HL-60 (cell line): Measurements from ENCODE around the gene HOXC4.
"Not testable (repeated sequence)": the region's sequence is repeated elsewhere in the genome, so short reads cannot be mapped to it uniquely, and the experiment has no call there.

Experiments used
- DNase-seq, 2 experiments: peaks; one replicate each; pipeline ENCODE4 v3.0.0-alpha.2; 2010 to 2020; ENCODE audit warnings: low read depth in 1 of 2, low spot score in 1 of 2
- H3K27ac ChIP-seq: fragments of 250-450 bp; sonication (Bioruptor Pico); replicated peaks from 2 replicates; pipeline ENCODE4 v1.5.1; 2020; ENCODE audit warnings: mild to moderate bottlenecking, moderate library complexity
- H3K27me3 ChIP-seq: fragments of 250-450 bp; sonication (Bioruptor Pico); 2 replicates; pipeline ENCODE4 v1.5.1; 2021; ENCODE audit warnings: mild to moderate bottlenecking, moderate library complexity; ENCODE audit not compliant: insufficient read depth, poor library complexity, severe bottlenecking
- H3K4me3 ChIP-seq: replicated peaks from 2 replicates; pipeline ENCODE4 v1.5.1; 2011; ENCODE audit warnings: mild to moderate bottlenecking, control low read depth, low read length; ENCODE audit not compliant: insufficient read depth
- GABPA ChIP-seq: IDR thresholded peaks from 2 replicates; pipeline ENCODE4 v1.6.1; 2012; ENCODE audit warnings: low read depth
- POLR2AphosphoS5 ChIP-seq: IDR thresholded peaks from 2 replicates; pipeline ENCODE4 v1.6.1; 2012; ENCODE audit warnings: low read depth
- SPI1 ChIP-seq: IDR thresholded peaks from 2 replicates; pipeline ENCODE4 v1.6.1; 2012; ENCODE audit warnings: low read depth, mild to moderate bottlenecking, borderline replicate concordance
- TF ChIP-seq, protein P1 (sequence below): IDR thresholded peaks from 2 replicates; pipeline ENCODE4 v1.6.1; 2012; ENCODE audit warnings: low read depth; ENCODE audit not compliant: insufficient replicate concordance
- TF ChIP-seq, protein P2 (sequence below): IDR thresholded peaks from one replicate; pipeline ENCODE4 v1.5.1; 2011; ENCODE audit warnings: low read length, control low read depth, inconsistent platforms; ENCODE audit not compliant: insufficient read depth

HOXC4 gene

DNA sequence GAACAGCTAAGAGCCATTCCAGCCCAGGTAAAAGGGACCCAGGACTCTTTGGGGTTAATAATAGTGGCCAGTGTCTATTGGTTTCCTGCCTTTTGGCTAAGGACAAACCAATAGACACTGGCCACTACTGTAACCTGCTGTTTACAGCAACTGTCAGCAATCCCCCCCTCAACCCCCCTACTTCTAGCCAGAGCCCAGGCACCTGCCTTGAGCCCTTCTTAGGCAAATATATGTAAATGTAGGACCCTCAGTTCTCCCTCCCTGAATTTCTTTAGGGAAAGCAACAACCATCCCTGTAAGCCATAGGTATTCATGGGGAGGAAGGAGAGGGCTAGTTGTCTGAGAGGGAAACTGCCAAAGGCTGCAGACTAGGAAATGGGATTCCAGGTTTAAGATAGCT lies 22.3 kb downstream of the HOXC4 start:
- Histone ChIP-seq H3K27ac (no peak overlapping the region), H3K27me3 (peaks cover 6% of the 10 kb centered on the region), H3K4me3 (no peak overlapping the region)
- TF ChIP-seq GABPA (no peak), SPI1 (no peak), POLR2AphosphoS5 (no peak)
- TF ChIP-seq, protein P1, sequence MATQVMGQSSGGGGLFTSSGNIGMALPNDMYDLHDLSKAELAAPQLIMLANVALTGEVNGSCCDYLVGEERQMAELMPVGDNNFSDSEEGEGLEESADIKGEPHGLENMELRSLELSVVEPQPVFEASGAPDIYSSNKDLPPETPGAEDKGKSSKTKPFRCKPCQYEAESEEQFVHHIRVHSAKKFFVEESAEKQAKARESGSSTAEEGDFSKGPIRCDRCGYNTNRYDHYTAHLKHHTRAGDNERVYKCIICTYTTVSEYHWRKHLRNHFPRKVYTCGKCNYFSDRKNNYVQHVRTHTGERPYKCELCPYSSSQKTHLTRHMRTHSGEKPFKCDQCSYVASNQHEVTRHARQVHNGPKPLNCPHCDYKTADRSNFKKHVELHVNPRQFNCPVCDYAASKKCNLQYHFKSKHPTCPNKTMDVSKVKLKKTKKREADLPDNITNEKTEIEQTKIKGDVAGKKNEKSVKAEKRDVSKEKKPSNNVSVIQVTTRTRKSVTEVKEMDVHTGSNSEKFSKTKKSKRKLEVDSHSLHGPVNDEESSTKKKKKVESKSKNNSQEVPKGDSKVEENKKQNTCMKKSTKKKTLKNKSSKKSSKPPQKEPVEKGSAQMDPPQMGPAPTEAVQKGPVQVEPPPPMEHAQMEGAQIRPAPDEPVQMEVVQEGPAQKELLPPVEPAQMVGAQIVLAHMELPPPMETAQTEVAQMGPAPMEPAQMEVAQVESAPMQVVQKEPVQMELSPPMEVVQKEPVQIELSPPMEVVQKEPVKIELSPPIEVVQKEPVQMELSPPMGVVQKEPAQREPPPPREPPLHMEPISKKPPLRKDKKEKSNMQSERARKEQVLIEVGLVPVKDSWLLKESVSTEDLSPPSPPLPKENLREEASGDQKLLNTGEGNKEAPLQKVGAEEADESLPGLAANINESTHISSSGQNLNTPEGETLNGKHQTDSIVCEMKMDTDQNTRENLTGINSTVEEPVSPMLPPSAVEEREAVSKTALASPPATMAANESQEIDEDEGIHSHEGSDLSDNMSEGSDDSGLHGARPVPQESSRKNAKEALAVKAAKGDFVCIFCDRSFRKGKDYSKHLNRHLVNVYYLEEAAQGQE = no peak
- TF ChIP-seq, protein P2, sequence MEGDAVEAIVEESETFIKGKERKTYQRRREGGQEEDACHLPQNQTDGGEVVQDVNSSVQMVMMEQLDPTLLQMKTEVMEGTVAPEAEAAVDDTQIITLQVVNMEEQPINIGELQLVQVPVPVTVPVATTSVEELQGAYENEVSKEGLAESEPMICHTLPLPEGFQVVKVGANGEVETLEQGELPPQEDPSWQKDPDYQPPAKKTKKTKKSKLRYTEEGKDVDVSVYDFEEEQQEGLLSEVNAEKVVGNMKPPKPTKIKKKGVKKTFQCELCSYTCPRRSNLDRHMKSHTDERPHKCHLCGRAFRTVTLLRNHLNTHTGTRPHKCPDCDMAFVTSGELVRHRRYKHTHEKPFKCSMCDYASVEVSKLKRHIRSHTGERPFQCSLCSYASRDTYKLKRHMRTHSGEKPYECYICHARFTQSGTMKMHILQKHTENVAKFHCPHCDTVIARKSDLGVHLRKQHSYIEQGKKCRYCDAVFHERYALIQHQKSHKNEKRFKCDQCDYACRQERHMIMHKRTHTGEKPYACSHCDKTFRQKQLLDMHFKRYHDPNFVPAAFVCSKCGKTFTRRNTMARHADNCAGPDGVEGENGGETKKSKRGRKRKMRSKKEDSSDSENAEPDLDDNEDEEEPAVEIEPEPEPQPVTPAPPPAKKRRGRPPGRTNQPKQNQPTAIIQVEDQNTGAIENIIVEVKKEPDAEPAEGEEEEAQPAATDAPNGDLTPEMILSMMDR = no peak
- no peak for DNase-seq

DNA sequence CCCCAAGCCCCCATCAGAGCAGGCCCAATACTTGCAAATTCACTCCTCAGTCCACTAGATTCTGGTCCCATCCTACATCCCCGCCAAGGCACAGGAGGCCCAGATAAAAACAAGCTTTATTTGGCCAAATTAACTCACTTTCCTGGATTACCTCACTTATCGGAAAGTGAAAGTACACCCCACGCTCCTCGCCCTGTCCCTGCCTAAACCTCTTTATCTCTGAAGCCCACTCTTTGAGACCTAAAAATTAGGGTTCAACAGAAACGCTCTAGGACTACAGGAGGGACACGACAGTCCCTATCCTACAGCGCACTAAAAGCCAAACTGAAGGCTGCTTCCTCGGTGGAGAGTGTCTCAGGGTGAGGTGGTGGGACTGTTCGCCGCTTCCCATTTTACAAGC lies 24.2 kb downstream of the HOXC4 start:
- H3K4me3 ChIP-seq, DNase-seq, H3K27me3 ChIP-seq, H3K27ac ChIP-seq: not testable (repeated sequence)

DNA sequence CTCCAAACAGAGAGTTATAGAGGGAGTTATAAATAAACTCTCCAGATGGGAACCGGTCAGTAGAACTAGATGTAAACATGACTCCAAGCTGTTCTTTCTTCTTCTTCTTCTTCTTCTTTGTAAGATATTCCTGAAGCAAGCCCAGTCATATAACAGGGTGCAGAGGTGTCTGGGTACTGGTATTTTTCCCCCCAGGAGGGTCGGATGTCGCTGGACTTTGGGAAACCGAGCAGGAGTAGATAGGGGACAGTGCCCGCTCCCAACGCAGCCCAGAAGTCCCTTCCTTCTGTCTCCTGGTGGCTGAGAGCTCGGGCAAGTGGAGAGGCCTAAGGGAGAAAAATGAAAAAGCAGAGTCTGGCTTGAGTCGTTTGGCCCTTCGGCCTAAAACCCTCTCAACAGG lies 25.5 kb downstream of the HOXC4 start:
- not testable (repeated sequence) for H3K27me3 ChIP-seq, DNase-seq, H3K27ac ChIP-seq, H3K4me3 ChIP-seq

DNA sequence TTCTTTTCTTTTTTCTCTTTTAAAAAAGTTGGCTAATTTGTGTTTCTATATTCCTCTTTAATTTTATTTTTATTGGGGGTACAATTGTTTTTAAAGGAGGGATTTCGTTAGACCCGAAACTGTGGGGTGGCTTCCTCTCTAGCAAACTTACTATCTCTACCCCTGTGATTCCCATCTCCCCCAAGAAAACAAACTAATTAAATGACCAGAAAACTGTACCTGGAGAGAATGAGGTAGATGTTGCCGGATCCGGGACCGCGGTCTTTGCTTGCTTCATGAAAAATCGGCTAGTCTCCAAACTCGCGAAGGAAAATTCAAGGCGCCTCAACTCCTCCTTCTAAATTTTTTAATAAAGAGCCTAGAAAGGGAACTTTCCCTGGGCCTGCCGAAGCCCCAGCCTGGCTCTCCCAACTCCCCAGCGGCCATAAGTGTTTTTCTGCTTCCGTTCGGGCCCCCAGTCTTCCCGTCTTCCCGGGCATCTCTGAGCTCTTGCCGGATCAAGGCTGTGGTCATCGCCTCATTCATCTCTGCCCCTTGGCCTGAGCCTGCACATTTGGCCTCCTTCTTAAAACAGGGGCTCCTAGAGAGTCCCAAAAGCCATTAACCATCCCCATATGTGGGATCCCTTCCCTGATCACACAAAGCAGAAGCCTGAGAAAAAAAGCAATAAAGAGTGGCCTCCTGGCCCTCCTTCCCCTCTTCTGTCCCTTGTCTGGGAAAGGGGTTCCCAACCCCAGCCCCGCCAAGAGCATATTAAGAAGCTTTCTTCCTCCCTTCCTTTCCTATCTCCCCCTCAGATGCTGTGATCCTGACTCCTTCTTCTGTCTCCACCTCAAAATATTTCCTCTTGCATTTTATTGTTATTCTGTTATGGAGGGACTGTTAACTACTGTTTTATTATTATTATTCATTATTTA lies 26.6 kb downstream of the HOXC4 start:
- not testable (repeated sequence) for H3K4me3 ChIP-seq, H3K27me3 ChIP-seq, H3K27ac ChIP-seq, DNase-seq

DNA sequence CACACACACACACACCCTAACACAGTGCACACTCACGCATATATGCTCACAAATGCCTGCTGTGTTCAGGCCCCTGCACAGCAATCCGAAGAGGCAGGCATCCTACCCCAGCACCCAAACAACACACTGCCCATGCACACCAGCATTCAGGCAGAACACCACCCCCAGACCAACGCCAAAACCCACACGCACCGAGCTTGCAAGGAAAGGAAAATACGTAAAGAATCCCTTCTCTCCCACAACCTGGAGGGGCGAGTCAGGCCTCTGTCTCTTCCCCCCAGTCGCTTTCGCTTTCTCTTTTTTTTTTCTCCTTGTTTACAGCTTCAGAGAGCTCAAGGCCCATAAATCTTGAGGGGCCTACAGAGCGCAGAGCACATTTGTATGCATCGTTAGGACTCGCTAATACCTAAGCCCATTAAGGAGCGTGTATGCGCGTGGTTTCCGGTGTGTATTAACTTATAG lies 27.4 kb downstream of the HOXC4 start:
- not testable (repeated sequence) for H3K27me3 ChIP-seq, H3K27ac ChIP-seq, H3K4me3 ChIP-seq, DNase-seq

DNA sequence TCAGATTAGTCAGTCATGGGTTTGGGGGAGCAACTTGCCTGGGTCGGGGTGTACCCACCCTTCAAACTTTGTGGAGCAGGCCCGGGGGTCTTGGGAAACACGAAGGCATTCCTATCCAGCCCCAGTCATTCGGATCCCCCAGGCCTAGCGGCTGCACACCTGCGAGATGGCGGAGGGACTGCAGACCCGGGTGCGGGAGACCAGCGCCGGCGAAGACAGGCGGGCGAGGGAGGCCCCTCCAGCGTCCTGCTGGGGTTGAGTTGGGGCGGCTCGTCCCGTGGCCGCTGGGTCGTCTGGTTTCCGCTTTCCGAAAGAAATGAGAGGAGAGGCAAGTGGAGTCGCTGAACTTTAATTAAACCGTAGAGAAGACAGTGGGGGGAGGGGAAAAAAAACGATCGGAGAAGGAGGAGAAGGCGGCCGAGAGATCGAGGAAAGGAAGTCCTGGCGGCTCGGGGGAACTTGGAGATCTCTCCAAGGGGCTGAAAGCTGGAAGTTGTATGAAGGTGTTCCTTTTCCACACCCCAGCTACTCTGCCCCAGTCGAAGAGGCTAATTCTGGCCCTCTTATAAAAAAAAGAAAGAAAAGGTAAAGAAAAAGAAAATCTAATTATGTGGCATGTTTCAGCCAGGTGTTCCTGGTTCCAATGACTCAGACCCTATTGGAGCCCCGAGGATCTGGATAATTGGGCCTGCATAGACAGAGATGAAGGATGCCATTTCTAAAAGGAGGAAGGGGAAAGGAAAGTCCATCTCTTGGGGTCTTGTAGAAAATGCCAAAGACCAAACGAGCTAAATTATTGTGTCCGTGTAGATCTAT lies 28.2 kb downstream of the HOXC4 start:
- H3K27ac ChIP-seq, H3K27me3 ChIP-seq, DNase-seq, H3K4me3 ChIP-seq: not testable (repeated sequence)

DNA sequence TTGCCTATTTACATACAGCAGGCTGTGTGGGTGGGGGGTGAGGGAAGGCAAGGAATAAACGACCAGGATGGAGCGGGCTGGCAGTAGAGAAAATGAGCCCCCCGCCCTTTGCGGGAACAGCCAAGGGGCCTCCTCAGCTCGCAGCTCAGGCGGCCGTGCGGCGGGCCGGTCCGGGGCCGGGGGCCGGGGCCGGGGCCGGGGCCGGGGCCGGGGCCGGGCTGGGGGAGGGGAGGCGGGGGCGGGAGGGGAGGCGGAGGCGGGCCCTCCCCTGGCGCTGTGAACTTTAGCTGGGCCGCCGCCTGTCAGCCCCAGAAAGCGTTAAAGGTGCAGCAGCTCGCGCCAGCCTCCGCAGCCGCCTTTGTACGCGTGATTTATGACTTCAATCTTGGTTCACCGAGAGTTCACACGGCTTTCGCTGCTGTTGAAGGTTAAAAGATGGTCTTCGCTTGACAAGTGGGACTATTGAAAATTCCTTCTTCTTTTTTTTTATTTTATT lies 28.8 kb downstream of the HOXC4 start:
- TF ChIP-seq SPI1 = no peak
- TF ChIP-seq GABPA = no peak
- TF ChIP-seq POLR2AphosphoS5 = no peak
- TF ChIP-seq, protein P2 = no peak
- TF ChIP-seq, protein P1 = no peak
- DNase-seq = no peak
- no peak overlapping the region for H3K27ac ChIP-seq
- H3K4me3 ChIP-seq = no peak overlapping the region
- H3K27me3 ChIP-seq = peaks cover 8% of the 10 kb centered on the region

DNA sequence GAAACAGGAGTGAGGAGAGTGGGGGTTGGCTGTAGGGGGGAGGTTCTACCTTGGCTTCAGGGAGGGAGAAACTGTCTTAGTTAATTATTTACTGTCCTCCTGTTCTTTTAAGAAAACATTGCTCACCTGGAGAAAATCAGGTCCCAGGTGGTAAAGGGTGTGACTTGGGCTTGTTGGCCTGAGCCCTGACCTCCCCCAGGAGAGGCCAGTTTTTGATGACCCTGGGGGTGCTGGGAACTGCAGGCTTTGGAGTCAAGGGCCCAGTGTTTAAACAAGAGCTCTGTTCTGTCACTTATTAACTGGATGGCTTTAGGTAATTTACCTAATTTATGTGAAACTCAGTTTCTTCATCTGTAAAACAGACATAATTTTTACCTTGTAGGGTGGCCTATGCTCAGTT lies 34.4 kb downstream of the HOXC4 start:
- not testable (repeated sequence) for DNase-seq, H3K27ac ChIP-seq, H3K4me3 ChIP-seq, H3K27me3 ChIP-seq
